GM19193 (cell line): ENCODE results near the gene ATG4C.

Source experiments
- POLR2A ChIP-seq: IDR thresholded peaks from 4 replicates; pipeline ENCODE4 v1.6.1; 2011; ENCODE audit not compliant: insufficient read depth, insufficient read length; ENCODE audit errors: extremely low read depth

Gene ATG4C, protein sequence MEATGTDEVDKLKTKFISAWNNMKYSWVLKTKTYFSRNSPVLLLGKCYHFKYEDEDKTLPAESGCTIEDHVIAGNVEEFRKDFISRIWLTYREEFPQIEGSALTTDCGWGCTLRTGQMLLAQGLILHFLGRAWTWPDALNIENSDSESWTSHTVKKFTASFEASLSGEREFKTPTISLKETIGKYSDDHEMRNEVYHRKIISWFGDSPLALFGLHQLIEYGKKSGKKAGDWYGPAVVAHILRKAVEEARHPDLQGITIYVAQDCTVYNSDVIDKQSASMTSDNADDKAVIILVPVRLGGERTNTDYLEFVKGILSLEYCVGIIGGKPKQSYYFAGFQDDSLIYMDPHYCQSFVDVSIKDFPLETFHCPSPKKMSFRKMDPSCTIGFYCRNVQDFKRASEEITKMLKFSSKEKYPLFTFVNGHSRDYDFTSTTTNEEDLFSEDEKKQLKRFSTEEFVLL

GRCh38 chr1:62783736-62784508 lies at the start of gene ATG4C:
TSS of gene ATG4C (plus strand) at chr1:62784132. CDS start at chr1:62803787, 19,655 bp downstream.
- TF ChIP-seq POLR2A: peak; percentile 90

DNA sequence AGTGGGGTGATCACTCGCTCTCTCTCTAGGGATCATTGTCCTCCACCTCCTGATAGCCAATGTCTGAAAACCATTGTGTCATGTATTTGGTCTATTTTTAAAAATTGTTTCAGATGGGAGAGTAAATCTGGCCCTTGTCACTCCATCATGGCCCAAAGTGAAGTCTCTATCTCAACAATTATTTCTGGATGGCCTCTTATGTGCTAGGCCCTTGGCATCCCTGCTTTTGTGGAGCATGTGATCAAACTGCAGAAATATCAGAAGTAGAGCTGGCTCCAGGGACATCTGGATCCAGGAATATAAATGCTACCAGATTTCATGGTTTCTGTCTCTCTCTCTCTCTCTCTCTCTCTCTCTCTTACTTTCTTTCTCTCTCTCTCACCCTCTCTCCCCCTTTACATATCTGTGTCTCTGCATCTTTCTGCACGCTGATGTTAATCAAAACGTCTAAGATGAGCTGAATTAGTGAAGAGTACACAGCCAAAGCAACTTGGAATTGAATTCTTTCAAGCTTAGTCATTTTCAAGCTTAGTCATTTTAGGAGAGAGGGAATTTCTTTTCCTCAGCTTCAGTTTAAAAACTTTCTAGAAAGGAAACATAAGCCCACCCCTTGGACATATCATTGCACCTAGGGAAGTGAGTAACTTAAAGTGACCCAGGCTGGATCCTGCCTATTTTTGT lies 48.3 kb upstream of the ATG4C start:
- no peak for TF ChIP-seq POLR2A

DNA sequence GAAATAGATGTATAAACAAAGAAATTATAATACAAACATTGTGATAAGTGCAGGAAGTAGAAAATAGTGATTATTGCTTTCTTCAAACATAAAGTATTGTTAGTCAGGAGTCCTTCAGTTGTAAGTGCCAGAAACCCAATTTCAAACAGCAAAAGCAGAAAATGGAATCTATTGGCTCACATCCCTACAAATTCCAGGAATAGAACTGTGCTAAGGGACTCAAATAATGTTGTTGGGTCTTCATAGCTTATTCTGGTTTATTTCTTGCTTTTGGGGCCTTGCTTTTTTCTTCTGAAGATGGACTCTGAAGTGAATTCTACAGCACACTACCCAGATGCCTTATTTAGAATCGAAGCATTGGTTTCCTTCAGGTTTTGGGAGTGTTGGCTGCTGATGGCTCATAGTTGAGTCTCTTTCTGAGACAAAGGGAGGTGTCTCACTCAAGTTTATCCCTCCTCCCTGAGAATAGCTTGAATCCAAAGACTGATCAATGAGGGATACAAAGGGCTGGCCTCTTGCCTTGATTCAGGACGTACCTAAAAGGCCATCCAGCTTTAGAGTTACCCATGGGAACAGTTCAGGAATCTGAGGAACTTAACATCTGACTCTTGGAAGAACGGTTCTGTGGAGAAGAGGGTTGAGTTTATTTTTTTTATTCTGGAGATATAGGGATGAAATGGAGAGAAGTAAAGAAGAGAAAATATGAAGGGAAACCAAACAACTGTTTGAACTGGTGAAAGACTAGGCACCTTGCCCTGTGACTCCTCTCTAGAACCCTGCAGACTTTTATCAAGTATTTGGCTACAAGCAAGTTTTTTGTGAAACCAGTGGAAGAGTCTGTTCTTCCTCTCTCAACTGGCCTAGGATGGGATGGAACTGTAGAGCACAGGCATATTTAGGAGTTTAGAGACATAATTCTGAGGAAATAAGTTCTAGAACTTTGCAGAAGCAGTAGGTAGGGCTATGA lies 39.0 kb upstream of the ATG4C start:
- TF ChIP-seq POLR2A: no peak

DNA sequence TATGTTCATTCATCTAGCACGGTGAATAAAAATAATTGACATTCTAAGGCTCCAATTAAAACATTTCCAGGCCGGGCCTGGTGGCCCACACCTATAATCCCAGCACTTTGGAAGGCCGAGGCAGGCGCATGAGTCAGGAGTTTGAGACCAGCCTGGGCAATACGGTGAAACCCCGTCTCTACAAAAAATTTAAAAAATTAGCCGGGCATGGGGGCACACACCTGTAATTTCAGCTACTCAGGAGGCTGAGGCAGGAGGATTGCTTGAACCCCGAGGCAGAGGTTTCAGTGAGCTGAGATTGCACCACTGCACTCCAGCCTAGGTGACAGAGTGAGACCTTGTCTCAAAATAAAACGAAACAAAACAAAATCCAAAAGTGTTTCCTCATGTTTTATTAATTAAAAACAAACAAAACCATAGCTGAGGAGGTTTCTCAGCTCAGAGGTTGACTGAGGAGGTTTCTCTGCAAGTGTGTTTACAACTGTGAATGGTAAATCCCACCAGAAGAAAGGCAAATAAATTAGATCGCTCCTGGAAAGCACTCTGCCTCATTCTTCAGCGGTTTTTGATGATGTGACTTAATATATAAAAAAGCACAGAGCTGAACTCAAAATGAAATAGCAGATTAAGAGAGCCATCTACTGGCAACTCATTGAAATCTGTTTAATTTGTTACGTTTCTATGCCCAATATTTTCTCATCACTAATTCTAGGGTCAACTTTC lies 37.7 kb upstream of the ATG4C start:
- TF ChIP-seq POLR2A: no peak

GRCh38 chr1:62746809-62747138 lies 37.2 kb upstream of the ATG4C start:
- TF ChIP-seq POLR2A: no peak

DNA sequence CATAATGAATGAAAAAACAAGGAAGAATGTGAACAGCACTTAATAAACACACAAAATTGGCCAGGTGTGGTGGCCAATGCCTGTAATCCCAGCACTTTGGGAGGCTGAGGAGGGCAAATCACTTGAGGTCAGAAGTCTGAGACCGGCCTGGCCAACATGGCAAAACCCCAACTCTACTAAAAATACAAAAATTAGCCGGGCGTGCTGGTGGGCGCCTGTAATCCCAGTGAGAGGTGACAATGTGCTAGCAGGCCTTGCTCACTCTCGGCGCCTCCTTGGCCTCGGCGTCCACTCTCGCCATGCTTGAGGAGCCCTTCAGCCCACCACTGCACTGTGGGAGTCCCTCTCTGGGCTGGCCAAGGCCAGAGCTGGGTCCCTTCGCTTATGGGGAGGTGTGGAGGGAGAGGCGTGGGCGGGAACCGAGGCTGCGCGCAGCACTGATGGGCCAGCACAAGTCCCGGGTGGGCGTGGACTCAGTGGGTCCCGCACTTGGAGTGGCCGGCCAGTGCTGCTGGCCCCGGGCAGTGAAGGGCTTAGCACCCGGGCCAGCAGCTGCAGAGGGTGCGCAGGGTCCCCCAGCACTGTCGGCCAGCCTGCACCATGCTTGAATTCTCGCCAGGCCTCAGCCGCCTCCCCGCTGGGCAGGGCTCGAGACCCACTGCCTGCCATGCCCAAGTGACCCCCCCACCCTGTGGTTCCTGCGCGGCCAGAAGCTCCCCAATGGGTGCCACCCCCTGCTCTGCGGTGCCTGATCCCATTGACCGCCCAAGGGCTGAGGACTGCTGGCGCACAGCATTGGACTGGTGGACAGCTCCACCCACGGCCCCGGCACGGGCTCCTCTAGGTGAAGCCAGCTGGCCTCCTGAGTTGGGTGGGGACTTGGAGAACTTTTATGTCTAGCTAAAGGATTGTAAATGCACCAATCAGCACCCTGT lies 30.6 kb upstream of the ATG4C start:
- TF ChIP-seq POLR2A: no peak

DNA sequence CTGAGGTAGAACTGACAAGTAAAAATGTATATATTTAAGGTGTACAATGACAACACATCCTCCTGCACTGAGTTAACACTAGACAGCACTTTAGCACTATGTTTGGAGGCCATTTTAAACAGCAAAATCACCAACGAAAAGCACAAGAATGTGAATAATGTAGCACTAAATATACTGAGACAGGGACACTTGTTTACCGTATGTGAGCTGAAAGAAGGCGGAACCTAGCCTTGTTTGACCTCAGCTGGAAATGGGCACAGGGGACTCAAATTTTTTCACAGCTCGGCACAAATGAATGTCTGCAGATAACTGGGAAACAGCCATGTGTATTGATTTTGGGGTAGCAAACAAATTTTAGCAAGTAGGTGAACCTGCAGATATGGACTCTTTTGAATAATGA lies 18.0 kb upstream of the ATG4C start:
- TF ChIP-seq POLR2A: no peak

GRCh38 chr1:62772607-62773295 lies 11.2 kb upstream of the ATG4C start:
- TF ChIP-seq POLR2A: no peak

GRCh38 chr1:62774006-62774405 lies 9.9 kb upstream of the ATG4C start:
- no peak for TF ChIP-seq POLR2A

GRCh38 chr1:62774971-62775595 lies 8.8 kb upstream of the ATG4C start:
- no peak for TF ChIP-seq POLR2A

GRCh38 chr1:62778208-62778607 lies 5.7 kb upstream of the ATG4C start:
- no peak for TF ChIP-seq POLR2A
